Activated CD4-positive, alpha-beta T cell treated with anti-CD3 and anti-CD28 coated beads, Interleukin-2, Interleukin-6, amounts not matched to agents 100 ng/mL and 50 ng/mL, durations not matched to agents 16 hours and 8 hours (primary cell): ENCODE measurements around the gene ATPAF2.
A peak's percentile ranks its signal among the peaks of the same experiment; 100 is the strongest.
"Not testable (repeated sequence)": the region's sequence is repeated elsewhere in the genome, so short reads cannot be mapped to it uniquely, and the experiment has no call there.

Experiments
- DNase-seq: peaks from one replicate; pipeline ENCODE4 v3.0.0-alpha.2; 2020

The ATPAF2 gene

GRCh38 chr17:18009609-18010420 is 29.2 kb downstream of the ATPAF2 start:
- DNase-seq = no peak

DNA sequence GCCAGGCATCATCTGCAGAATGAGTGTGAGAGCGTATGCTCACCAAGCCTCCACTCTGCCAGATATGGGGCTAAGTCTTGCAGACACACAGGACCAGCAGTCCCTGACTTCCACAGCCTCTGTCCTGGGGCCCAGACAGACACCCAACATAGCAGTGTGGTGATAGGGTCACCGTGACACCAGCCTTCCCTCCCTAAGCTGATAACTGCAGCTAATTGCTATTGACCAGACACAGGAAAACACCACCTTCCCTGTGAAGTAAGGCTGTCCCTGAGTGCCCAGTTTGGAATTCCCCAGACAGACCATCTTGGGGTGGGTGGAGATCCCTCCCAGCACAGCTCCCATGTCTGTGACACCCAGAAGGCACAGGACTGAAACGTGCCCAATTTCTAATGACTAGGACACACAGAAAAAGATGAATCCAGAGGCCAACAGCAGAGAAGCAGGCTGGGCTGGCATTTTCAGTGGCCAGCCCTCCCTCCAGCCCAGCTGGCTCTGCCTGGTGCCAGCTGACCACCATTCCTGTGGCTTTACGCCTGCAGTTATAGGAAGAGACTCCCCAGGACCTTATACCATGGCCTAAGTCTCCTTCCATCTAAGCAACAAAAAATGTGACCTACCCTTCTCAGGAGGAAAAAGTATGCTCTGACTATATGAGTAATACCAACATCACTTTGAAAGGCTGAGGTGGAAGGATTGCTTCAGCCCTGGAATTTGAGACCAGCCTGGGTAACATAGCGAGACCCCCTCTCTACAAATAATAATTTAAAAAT is 30.3 kb downstream of the ATPAF2 start:
- no peak for DNase-seq

DNA sequence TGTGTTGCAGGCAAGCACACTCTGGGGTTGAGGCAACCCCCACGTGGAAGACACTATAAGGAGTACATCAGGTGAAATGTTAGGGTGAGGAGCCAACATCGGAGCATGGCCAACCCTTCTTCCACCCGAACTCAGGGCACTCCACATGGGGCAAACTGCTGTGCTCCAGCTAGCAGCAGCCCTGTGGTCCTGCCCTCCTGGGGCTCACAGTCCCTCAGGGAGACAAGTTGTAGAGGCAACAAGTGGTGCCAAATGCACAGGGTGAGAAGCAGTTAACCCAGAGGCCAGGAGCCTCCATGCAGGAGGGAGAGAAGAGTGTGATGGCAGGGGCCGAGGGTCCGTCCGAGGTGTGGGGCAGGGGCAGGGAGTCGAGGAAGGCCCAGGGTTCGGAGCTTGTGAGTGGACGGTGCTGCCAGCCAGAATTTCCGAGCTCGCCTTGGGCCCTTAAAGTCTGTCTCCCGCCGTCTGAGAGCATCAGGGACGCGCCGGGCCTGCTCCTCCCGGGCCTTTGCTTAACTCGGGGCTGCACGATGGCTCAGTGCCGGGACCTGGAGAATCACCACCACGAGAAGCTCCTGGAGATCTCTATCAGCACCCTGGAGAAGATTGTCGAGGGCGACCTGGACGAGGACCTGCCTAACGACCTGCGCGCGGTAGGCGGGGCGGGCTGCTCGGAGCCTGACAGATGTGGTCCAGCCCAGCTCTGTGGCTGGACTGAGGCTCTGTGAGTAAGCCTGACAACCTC is 32.3 kb downstream of the ATPAF2 start:
- DNase-seq = no peak

- DNase-seq = no peak
These were observed 33.5 kb downstream of the ATPAF2 start for GRCh38 chr17:18005496-18005895.

- no peak for DNase-seq
These were observed 34.1 kb downstream of the ATPAF2 start for GRCh38 chr17:18004884-18005305.

DNA sequence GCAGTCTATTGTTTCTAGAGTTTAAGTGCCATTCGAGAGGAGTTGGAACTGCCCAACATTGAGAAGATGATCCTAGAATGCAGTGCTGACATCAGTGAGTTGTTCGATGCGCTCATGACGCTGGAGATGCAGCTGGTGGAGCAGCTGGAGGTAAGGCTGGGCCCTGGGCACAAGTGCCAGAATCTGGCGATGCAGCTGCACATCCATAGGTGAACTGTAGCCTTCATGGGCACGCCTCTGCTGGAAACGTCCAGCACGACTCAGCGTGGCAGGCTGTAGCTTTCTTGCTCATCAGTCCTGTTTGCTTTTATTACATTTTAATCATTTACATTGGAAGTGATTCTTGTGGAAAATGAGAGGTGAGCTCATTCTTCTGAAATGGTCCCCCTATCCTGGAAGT is 34.6 kb downstream of the ATPAF2 start:
- DNase-seq = no peak

GRCh38 chr17:18002171-18002570 is 36.8 kb downstream of the ATPAF2 start:
- DNase-seq = no peak

DNA sequence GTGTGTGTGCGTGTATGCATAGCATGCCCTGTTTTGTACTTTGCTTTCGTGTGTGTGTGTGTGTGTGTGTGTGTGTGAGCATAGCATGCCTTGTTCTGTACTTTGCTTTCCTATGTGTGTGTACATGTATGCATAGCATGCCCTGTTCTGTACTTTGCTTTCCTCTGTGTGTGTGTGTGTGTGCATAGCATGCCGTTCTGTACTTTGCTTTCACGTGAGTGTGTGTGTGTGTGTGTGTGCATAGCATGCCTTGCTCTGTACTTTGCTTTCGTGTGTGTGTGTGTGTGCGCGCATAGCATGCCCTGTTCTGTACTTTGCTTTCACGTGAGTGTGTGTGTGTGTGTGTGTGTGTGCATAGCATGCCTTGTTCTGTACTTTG is 38.9 kb downstream of the ATPAF2 start:
- DNase-seq = no peak

DNA sequence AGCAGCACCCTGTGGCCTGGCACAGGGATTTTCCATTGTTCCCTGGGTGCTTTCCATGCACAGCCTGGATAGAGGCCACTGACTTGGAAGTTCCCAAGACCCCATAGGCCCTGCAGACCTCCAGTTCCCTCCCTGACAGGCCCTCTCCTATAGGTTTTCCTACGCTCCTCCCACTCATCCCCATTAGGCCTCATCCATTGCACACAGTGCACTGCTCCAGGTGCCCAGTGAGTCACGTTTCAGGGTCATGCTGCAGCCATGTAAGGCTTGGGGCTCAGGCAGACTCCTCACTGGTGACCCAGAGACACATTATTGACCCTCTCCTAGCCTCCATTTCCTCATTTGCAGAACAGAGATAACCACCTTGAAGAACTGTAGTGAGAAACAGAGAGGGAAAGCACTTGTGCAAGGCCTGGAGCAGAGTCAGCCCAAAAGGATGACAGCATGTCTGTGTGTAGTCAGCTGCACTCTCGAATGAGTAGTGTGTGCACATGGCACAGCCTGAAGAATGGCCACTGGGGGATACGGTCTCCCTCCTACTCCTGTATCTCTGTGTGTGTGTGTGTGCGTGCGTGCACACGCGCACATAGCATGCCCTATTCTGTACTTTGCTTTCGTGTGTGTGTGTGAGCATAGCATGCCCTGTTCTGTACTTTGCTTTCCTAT is 39.5 kb downstream of the ATPAF2 start:
- no peak for DNase-seq

GRCh38 chr17:17998934-17999333 is 40.0 kb downstream of the ATPAF2 start:
- no peak for DNase-seq

- DNase-seq = not testable (repeated sequence)
These were observed 43.1 kb downstream of the ATPAF2 start for GRCh38 chr17:17995887-17996286.

- peak; percentile 34 for DNase-seq
These were observed 44.5 kb downstream of the ATPAF2 start for GRCh38 chr17:17994271-17995069.

DNA sequence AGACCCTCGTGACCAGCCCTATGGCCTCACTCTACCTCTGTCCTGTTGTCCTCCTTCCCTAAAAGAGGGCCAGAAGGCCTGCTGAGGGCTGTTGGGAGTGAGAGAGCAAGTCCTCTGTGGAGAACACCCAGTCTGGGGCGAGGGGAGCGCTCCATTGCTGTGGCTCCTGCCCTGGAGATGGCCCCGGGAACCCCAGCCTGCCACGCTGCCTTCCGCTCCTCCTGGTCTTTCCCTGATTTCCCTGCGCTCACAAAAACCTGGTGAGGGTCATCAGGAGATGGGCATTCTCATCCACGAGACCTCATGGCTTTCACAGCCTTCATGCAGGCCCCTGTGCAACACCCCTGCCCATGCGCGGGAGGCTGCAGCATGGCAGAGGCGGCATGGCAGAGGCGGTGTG is 45.1 kb downstream of the ATPAF2 start:
- DNase-seq = no peak

GRCh38 chr17:17993366-17993765 is 45.6 kb downstream of the ATPAF2 start:
- no peak for DNase-seq

- DNase-seq = no peak
These were observed 48.7 kb downstream of the ATPAF2 start for GRCh38 chr17:17990282-17990681.

DNA sequence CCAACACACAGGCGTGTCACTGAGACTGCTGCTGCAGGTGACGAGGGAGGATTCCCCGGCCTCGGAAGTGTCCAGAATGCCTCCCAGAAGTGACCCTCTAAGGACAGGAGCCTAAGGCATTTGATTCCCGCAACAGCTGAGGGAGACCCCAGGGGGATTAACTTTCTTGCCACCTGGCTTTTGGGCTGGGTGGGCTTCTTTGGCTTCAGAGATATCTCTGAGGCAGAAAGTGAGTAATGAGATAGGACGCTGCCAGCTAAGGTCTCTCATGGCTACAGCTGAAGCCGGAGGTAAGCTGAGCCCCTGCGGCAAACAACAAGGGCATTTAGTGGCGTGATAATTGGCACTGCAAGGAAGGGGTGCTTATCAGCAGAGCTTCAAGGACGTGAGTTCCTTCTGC is 49.4 kb downstream of the ATPAF2 start:
- no peak for DNase-seq

DNA sequence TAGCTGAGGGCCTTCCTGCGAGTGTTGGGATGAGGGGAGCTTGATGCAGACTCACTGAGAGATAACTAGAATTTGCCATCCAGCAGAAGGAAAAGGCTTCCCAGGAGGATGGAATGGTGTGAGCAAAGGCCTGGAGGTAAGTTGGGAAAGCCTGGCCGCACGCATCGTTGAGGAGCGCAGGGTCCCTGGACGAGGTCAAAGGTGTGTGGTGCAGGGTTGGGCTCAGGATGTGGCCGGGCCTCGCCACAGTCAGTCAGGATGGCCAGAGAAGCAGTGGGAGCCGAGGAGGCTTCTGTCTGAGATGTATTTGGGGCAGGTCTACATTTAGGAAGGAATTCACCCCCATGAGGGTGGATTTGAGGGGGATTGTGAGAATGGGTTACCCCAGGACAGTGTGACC is 49.9 kb downstream of the ATPAF2 start:
- DNase-seq = no peak

- no peak for DNase-seq
These were observed 50.5 kb downstream of the ATPAF2 start for GRCh38 chr17:17988427-17988945.

DNA sequence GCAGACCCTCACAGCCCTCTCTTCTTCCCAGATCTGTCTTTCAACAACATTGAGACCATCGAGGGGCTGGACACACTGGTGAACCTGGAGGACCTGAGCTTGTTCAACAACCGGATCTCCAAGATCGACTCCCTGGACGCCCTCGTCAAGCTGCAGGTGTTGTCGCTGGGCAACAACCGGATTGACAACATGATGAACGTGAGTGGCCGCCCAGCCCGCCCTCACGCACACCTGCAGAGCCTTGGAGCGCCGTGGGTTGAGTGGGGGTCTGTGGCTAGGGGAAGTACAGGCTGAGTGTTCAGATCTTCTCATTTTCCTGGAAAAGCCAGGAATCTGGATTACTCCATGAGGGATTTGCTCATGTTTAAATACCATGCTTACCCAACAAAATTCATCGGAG is 51.1 kb downstream of the ATPAF2 start:
- no peak for DNase-seq

GRCh38 chr17:17987187-17987896 is 51.6 kb downstream of the ATPAF2 start:
- no peak for DNase-seq

- peak; percentile 23 for DNase-seq
These were observed 53.4 kb downstream of the ATPAF2 start for GRCh38 chr17:17985555-17985954.
